ENCODE data around the gene ATP9A.

The ATP9A gene

GRCh38 chr20:51696304-51697071, 71.7 kb downstream of the ATP9A start:
- no peak for TF ChIP-seq CTCF (IDR thresholded peaks at IDR 0.05; ENCODE audit: low read depth, low read length)
- peak overlapping the region; percentile 42 for H3K4me3 ChIP-seq (ENCODE audit: low read depth, low read length)

- TF ChIP-seq CTCF (IDR thresholded peaks at IDR 0.05; ENCODE audit: low read depth, low read length) = no peak
- H3K4me3 ChIP-seq (ENCODE audit: low read depth, low read length) = peak overlapping the region; percentile 42
Observed at GRCh38 chr20:51695574-51696303, 72.5 kb downstream of the ATP9A start.

GRCh38 chr20:51692806-51693400, 75.3 kb downstream of the ATP9A start:
- no peak for TF ChIP-seq CTCF (IDR thresholded peaks at IDR 0.05; ENCODE audit: low read depth, low read length)
- no peak overlapping the region for H3K4me3 ChIP-seq (ENCODE audit: low read depth, low read length)

- no peak overlapping the region for H3K4me3 ChIP-seq (ENCODE audit: low read depth, low read length)
- no peak for TF ChIP-seq CTCF (IDR thresholded peaks at IDR 0.05; ENCODE audit: low read depth, low read length)
Observed at GRCh38 chr20:51691703-51692102, 76.5 kb downstream of the ATP9A start.

GRCh38 chr20:51688600-51689244, 79.5 kb downstream of the ATP9A start:
- no peak overlapping the region for H3K4me3 ChIP-seq (ENCODE audit: low read depth, low read length)
- no peak for TF ChIP-seq CTCF (IDR thresholded peaks at IDR 0.05; ENCODE audit: low read depth, low read length)

- H3K4me3 ChIP-seq (ENCODE audit: low read depth, low read length) = no peak overlapping the region
- no peak for TF ChIP-seq CTCF (IDR thresholded peaks at IDR 0.05; ENCODE audit: low read depth, low read length)
Observed at GRCh38 chr20:51687630-51688029, 80.6 kb downstream of the ATP9A start.

Measured in WI38 (cell line).